HFFc6 (cell line): ENCODE measurements around the gene MAPKAPK5. TPM values are rescaled to one million over a fixed set of nuclear protein-coding genes. Genes with fewer than 3 reads are reported as not detected.

Experiments
- DNase-seq: peaks from one replicate; pipeline ENCODE4 v3.0.0-alpha.2; 2018
- H3K27ac Mint-ChIP-seq: 2 replicates; pipeline ENCODE4 v1.8.0; 2020; ENCODE audit warnings: mild to moderate bottlenecking, mixed read lengths
- H3K27me3 Mint-ChIP-seq: 2 replicates; pipeline ENCODE4 v1.8.0; 2021; ENCODE audit warnings: mild to moderate bottlenecking, moderate library complexity, mixed read lengths; ENCODE audit not compliant: insufficient read depth
- H3K36me3 Mint-ChIP-seq: 2 replicates; pipeline ENCODE4 v1.8.0; 2021; ENCODE audit warnings: low read depth, mixed read lengths
- H3K4me1 Mint-ChIP-seq: 2 replicates; pipeline ENCODE4 v1.8.0; 2020; ENCODE audit warnings: low read depth, mixed read lengths
- H3K4me3 Mint-ChIP-seq: 2 replicates; pipeline ENCODE4 v1.8.0; 2020; ENCODE audit warnings: mild to moderate bottlenecking, moderate library complexity, mixed read lengths
- H3K9me3 Mint-ChIP-seq: 2 replicates; pipeline ENCODE4 v1.8.0; 2020; ENCODE audit warnings: mild to moderate bottlenecking, mixed read lengths
- total RNA-seq, 6 experiments: library from RNA; stranded (reverse); fragmentation: NEBNext Ultra II Directional; extraction: Animal tissue kit (Norgen Biotek cat#: 25700); gene quantifications; 2 replicates in 1 of 6; 3 replicates in 5 of 6; pipeline ENCODE4 v1.2.3, GENCODE V29; 2021
- TF ChIP-seq, protein P1 (sequence below): fragments of 200-600 bp; sonication (generic); IDR thresholded peaks from 2 replicates; pipeline ENCODE4 v1.5.0; 2021; ENCODE audit warnings: antibody characterized with exemption, mild to moderate bottlenecking

The MAPKAPK5 gene
- total RNA-seq, 6 experiments from 2014 or later, result 31.2 to 36.7 (median 34.1) TPM

DNA sequence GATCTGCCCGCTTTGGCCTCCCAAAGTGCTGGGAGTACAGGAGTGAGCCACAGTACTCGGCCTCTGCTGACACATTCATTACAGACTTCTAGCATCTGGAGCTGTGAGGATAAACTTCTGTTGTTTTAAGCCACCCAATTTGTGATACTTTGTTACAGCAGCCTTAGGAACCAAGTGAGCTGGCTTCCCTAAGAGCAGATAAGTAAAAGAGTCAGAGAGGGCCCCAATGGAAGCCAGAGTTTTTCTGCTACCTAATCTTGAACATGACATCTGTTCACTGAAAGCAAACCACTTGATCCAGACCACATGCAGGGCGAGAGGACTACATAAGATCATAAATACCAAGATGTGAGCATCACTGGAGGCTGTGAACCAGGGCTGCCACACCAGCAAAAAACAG, 3.7 kb upstream of the MAPKAPK5 start:
- peaks cover 37% of the 10 kb centered on the region for H3K36me3 Mint-ChIP-seq
- peaks cover 4% of the 10 kb centered on the region for H3K27me3 Mint-ChIP-seq
- DNase-seq, result no peak
- TF ChIP-seq, protein P1, sequence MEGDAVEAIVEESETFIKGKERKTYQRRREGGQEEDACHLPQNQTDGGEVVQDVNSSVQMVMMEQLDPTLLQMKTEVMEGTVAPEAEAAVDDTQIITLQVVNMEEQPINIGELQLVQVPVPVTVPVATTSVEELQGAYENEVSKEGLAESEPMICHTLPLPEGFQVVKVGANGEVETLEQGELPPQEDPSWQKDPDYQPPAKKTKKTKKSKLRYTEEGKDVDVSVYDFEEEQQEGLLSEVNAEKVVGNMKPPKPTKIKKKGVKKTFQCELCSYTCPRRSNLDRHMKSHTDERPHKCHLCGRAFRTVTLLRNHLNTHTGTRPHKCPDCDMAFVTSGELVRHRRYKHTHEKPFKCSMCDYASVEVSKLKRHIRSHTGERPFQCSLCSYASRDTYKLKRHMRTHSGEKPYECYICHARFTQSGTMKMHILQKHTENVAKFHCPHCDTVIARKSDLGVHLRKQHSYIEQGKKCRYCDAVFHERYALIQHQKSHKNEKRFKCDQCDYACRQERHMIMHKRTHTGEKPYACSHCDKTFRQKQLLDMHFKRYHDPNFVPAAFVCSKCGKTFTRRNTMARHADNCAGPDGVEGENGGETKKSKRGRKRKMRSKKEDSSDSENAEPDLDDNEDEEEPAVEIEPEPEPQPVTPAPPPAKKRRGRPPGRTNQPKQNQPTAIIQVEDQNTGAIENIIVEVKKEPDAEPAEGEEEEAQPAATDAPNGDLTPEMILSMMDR, result no peak
- peak overlapping the region; percentile 5; the same call in 1 of the 2 replicates for H3K27ac Mint-ChIP-seq
- peaks cover 24% of the 10 kb centered on the region for H3K4me1 Mint-ChIP-seq
- H3K9me3 Mint-ChIP-seq, result no peaks in the 10 kb centered on the region
- no peak overlapping the region for H3K4me3 Mint-ChIP-seq

DNA sequence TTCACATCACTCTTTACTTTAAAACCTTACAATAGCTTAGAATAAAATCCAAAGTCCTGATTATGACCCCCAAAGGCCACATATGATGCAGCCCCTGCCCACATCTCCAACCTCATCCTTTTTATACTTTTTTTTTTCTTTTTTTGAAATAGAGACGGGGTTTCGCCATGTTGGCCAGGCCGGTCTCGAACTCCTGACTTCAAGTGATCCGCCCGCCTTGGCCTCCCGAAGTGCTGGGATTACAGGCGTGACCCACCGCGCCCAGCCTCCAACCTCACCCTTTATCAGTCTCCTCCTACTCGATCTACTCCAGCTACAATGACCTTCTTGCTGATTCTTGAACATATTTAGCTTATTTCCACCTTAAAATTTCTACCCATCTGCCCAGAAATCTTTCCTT, 1.2 kb upstream of the MAPKAPK5 start:
- Mint-ChIP-seq H3K27me3 (peaks cover 4% of the 10 kb centered on the region), H3K36me3 (peaks cover 42% of the 10 kb centered on the region), H3K27ac (peak overlapping the region; percentile 94), H3K4me3 (peak overlapping the region; percentile 97), H3K9me3 (no peaks in the 10 kb centered on the region), H3K4me1 (peaks cover 38% of the 10 kb centered on the region)
- DNase-seq, result no peak
- TF ChIP-seq, protein P1, result no peak

DNA sequence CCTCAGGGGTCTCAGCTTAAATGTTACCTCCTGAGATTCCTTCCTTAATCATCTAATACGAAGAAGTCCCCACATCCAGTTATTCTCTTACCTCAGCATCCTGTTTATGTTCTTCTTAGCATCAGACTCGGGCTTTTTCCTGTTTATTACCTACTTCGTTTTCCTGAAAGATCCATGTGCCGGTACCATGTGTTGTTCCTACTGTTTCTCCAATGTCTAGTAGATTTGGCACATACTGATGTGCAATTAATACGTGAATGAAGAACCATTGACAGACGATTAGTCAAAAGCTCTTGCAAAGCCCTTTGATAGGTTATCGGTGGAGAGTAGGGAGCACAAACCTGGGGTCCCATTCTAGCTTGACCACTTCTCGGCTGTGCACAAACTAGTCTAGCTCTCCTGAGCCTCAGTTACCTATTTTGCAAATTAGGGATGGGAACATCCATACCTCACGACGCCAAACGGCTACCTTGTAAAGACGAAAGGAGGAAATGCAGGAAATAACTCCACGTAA, 735 bp upstream of the MAPKAPK5 start:
- peak overlapping the region; percentile 97 for H3K4me3 Mint-ChIP-seq
- no peaks in the 10 kb centered on the region for H3K9me3 Mint-ChIP-seq
- H3K4me1 Mint-ChIP-seq, result peaks cover 42% of the 10 kb centered on the region
- peak overlapping the region; percentile 94 for H3K27ac Mint-ChIP-seq
- no peak for DNase-seq
- peaks cover 4% of the 10 kb centered on the region for H3K27me3 Mint-ChIP-seq
- H3K36me3 Mint-ChIP-seq, result peaks cover 42% of the 10 kb centered on the region
- TF ChIP-seq, protein P1, result no peak

DNA sequence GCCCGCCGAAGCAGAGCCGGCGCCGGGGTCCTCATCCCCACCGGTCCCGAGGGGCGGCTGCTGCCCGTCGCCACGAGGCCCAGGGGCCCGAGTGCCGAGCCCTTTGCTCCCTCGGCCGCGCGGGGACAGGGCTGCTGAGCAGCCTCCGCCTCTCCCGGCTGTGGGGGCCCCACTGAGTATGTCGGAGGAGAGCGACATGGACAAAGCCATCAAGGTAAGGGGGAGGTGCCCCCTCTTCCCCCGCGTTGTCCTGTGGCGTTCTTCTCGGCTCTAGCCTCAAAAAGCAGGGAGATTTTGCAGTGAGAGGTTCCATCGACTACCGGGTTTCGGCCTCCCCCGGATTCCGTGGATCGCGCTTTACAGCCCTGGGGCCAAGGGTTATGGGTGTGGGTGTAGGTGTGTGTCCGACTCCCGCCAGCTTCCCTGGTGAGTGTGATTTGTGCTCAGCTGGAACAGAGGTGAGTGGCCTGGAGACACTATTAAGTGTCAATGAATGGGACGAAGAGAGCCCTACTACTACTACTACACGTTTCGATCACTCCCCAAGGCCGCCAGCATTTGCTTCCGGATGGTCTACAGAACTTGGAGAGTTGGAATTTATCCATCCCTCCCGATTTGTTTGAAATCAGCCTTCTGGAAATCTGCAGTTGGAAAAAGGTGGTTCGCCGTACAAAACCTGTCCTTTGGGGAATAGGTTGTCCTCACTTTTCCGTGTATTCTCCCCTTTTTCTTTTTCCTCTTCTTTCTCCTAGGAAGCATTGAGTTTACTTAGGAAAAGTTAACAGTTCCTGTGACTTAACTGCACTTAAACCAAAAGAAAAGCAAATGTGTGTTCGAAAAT, 748 bp downstream of the MAPKAPK5 start:
- Mint-ChIP-seq H3K9me3 (no peaks in the 10 kb centered on the region), H3K4me3 (peak overlapping the region; percentile 97), H3K27ac (peak overlapping the region; percentile 96), H3K36me3 (peaks cover 45% of the 10 kb centered on the region), H3K27me3 (peaks cover 4% of the 10 kb centered on the region), H3K4me1 (peaks cover 57% of the 10 kb centered on the region)
- no peak for DNase-seq
- TF ChIP-seq, protein P1, result no peak

DNA sequence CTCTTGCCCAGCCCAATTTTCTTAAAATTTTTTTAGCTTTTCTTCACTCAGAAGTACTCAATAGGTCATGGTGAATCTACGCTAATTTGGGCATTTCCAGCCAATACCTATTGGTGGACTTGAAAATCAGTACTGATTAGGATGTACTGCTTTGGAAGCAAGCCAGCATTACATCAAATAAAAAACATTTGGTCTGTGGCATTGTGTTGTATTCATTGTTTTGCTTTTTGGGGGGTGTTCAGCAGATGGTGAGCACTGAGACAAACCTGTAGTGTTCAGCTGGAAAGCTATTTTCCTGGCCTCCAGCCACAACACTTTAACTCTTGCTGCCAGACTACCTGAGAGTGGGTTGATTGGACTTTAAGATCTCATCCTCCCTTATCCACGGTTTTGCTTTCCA, 4.0 kb downstream of the MAPKAPK5 start:
- no peak for DNase-seq
- TF ChIP-seq, protein P1, result no peak
- Mint-ChIP-seq H3K36me3 (peaks cover 29% of the 10 kb centered on the region), H3K9me3 (no peaks in the 10 kb centered on the region), H3K27me3 (peaks cover 4% of the 10 kb centered on the region), H3K4me1 (peaks cover 45% of the 10 kb centered on the region), H3K27ac (peak overlapping the region; percentile 79), H3K4me3 (no peak overlapping the region)
